Measurements from ENCODE around the gene SLC66A1.

Gene SLC66A1

DNA sequence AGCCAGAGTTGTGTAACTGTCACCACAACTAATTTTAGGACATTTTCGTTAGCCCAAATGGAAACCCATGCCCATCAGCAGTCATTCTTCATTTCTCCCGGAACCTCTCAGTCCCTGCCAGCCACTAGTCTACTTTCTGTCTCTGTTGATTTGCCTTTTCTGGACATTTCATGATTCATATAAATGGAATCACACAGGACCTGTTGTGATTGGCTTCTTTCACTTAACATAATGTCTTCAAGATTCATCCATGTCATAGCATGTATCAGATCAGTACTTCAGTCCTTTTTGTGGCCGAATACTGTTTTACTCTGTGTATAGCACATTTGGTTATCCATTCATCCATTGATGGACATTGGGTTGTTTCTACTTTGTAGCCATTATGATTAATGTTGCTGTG is 7.1 kb downstream of the SLC66A1 start:
- in situ Hi-C loops (cut with HindIII; ENCODE audit: low pct_ligation_motif_present, low pct_unique_long_range_greater_than_20kb, low sequenced_read_pairs), result no loop called here
- DNase-seq, result no peak

DNA sequence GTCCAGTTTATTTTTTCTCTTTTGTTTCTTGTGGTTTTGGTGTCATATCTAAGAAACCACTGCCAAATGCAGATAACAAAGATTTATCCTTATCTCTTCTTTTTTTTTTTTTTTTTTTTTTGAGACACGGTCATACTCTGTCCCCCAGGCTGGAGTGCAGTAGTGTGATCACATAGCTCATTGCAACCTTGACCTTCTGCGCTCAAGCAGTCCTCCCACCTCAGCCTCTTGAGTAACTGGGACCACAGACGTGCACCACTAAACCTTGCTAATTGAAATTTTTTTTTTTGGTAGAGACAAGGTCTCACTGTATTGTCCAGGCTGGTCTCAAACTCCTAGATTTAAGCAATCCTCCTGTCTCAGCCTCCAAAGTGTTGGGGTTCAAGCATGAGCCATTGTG is 8.9 kb downstream of the SLC66A1 start:
- in situ Hi-C loops (cut with HindIII; ENCODE audit: low pct_ligation_motif_present, low pct_unique_long_range_greater_than_20kb, low sequenced_read_pairs), result no loop called here
- DNase-seq, result no peak

DNA sequence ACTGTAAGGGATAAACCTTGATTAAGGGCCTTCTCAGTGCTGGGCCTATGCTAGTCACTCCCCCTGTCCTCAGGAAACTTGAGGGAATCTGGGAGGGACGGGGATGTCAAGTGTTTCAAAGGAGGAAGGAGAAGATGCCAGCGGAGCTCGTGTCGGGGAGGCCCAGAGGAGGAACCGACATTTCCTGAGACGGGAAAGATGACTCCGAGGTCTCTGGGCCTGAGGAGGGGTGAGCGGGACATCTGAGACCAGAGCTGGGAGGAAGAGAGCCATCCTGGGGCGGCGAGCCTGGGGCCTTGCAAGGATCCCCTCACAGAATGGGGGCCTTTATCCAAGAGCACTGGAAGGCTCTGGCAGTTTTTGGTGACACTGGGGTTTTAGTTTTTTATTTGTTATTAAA is 10.4 kb downstream of the SLC66A1 start:
- in situ Hi-C loops (cut with HindIII; ENCODE audit: low pct_ligation_motif_present, low pct_unique_long_range_greater_than_20kb, low sequenced_read_pairs), result no loop called here
- DNase-seq, result no peak

DNA sequence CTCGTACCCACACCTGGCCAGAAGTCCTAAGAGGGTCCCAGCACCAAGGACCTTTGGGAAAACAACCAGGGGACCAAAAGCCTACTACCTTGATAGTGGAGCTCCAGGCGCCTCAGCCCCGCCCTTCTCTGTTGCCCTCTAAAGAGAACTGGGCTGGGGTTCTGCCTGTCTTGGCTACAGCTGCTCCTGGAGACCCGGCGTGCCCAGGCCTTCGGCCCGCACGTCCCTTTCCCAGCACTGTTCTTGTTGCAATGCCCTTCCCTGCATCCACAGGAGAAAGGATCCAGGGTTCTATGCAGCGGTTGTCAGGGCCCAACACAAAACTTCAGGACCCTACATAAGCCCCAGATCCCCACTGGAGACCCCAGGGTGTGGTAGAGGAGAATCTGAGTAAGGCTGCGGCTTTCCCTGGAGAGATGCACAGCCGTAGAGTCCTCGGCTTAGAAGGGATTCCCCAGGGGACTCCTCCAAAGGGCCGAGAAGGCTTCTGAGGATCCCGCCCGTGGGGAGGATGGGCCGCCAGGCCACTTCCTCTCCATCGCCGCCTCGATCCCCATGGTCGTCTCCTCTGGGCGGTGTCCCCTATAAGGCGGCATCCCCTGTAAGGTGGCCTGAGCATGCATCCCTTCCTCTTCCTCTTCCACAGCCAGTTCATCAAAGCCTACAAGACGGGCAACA is 12.0 kb downstream of the SLC66A1 start:
- DNase-seq, result no peak
- in situ Hi-C loops (cut with HindIII; ENCODE audit: low pct_ligation_motif_present, low pct_unique_long_range_greater_than_20kb, low sequenced_read_pairs), result no loop called here

DNA sequence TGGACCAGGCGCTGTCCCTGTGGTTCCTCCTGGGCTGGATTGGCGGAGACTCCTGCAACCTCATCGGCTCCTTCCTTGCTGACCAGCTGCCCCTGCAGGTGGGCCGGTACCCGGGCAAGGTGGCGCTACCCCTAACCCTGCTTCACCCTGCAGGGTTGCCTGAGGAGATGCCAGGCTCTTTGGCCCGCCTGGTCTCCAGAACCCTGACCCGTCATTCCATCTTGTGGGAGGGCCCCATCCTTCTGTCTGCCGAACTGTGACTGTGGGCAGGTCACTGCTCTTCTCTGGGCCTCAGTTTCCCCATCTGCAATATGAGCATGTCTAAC is 12.5 kb downstream of the SLC66A1 start:
- DNase-seq, result no peak
- in situ Hi-C loops (cut with HindIII; ENCODE audit: low pct_ligation_motif_present, low pct_unique_long_range_greater_than_20kb, low sequenced_read_pairs), result no loop called here

DNA sequence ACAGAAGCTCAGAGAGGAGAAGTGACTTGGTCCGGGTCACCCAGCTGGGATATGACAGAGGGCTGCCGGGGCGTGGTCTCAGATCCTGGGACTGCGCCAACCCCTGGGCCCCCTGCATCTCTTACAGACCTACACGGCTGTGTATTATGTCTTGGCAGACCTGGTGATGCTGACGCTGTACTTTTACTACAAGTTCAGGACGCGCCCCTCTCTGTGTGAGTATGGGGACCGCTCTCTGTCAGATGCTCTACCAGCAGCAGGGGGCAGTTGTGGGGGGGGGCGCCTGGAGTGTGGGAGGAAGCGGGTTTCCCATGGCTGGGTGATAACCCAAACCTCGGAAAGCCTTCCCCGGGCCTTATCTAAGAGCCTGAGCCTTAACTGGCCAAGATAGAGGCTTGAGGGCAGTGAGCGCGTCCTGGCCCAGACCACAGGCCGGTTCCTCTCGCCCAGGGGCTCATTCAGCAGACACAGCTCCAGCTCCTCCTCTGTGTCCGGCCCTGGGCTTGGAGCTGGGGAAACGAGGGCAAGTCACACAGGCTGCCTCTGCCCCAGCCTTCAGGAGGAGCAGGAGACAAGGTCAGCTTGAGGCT is 13.3 kb downstream of the SLC66A1 start:
- DNase-seq, result no peak
- in situ Hi-C loops (cut with HindIII; ENCODE audit: low pct_ligation_motif_present, low pct_unique_long_range_greater_than_20kb, low sequenced_read_pairs), result no loop called here

DNA sequence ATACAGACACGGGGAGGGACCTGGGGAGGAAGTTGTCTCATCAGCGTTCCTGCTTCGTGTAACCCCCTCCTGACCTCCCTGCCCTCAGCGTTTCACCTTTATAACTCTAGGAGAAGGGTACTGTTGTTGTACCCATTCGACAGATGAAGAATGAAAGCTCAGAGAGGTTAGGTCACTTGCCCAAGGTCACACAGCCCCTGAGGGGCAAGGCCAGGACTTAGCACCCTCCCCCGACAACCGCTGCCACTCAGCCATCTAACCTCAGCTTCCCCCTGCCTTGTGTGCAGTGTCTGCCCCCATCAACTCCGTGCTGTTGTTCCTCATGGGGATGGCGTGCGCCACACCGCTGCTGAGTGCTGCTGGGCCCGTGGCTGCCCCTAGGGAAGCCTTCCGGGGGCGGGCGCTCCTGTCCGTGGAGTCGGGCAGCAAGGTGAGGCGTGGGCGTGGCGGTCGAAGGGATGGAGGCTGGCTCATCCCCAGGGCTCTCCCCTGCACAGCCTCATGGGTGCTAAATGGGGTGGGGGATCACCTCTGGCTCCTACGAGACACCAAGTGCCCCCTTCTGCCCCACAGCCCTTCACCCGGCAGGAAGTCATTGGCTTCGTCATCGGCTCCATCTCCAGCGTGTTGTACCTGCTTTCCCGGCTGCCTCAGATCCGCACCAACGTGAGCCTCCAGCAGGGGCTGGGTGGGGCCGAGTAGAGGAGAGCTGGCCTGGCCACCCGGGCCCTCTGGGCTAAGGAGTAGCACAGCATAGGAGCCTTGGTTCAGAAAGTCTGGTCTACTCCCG is 14.0 kb downstream of the SLC66A1 start:
- no peak for DNase-seq
- in situ Hi-C loops (cut with HindIII; ENCODE audit: low pct_ligation_motif_present, low pct_unique_long_range_greater_than_20kb, low sequenced_read_pairs), result no loop called here

DNA sequence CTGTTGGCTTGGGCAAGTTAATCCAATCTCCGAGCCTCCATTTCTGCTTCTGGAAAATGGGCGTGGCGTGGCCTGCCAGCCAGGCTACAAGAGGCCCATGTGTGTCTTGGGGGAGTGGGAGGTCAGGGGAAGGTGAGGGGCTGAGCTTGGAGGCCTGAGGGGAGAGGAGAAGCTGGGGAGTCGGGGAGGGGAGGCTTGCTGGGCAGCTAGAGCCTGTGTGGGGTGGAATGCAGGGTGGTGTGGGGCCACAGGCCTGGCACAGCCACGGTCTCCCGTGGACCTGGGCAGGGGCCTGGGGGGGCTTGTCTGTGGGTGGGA is 14.6 kb downstream of the SLC66A1 start:
- DNase-seq, result no peak
- in situ Hi-C loops (cut with HindIII; ENCODE audit: low pct_ligation_motif_present, low pct_unique_long_range_greater_than_20kb, low sequenced_read_pairs), result no loop called here

DNA sequence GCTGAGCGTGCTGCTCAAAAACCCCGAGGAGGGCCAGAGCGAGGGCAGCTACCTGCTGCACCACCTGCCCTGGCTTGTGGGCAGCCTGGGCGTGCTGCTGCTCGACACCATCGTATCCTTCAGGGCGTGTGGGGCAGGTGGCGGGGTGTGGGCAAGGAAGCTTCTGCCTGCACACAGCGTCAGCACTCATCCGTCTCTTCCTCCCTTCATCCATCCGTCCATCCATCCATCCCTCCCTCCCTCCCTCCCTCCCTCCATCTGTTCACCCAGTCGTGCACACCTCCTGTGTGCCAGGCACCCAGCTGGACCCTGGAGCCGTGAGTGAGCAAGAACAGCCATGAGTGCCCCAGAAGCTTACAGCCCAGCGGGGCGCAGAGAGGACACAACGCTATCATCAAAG is 15.2 kb downstream of the SLC66A1 start:
- in situ Hi-C loops (cut with HindIII; ENCODE audit: low pct_ligation_motif_present, low pct_unique_long_range_greater_than_20kb, low sequenced_read_pairs), result no loop called here
- no peak for DNase-seq

DNA sequence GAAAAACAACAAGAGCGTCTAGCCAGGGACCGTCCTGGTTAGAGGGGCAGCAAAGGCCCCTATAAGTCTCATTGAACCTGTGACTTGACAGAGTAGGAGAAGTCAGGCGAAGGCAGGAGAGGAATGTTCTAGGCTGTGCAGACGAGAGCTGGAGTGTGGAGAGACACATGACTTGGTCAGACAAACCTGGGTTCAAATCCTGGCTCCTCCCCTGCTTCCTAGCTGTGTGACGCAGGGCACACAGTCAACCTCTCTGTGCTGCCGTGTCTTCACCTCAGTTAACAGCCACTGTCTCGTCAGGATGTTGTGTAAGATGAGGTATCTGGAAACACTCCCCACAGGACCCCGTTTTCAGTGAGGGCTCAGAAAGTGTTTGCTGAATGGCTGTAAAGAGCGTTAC is 15.6 kb downstream of the SLC66A1 start:
- in situ Hi-C loops (cut with HindIII; ENCODE audit: low pct_ligation_motif_present, low pct_unique_long_range_greater_than_20kb, low sequenced_read_pairs), result no loop called here
- DNase-seq, result no peak

DNA sequence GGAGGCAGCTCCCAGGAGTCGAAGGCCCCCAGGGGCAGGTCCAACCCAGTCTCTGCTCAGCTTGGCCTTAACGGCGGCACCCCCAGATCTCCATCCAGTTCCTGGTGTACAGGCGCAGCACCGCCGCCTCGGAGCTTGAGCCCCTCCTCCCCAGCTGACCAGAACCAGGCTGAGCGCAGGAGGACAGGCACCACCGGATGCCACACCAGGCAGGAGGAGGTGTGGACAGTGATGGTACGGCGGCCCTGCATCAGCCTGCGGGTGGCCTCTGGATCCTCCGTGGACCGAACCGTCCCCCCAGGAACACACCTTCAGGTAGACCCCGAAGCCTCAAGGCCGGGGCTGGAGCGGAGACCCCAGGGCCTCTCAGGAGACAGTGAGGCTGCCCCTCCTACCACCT is 16.4 kb downstream of the SLC66A1 start:
- no peak for DNase-seq
- in situ Hi-C loops (cut with HindIII; ENCODE audit: low pct_ligation_motif_present, low pct_unique_long_range_greater_than_20kb, low sequenced_read_pairs), result no loop called here

DNA sequence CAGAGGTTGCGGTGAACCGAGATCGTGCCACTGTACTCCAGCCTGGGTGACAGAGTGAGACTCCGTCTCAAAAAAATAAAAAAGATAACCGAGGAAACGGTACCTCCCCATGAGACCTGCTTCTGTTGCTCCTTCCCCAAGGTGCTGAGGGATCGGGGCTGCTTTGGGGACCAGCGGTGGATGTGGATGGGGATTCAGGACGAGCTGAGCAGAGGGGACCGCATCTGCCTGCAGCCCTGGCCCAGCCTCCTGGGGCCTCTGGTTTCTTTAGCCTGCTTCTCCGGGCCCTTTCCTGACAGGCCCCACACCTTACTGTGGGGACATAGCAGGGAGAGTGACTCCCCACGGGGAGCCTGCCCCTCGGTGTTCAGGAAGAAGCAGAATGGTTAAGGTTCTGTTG is 17.1 kb downstream of the SLC66A1 start:
- in situ Hi-C loops (cut with HindIII; ENCODE audit: low pct_ligation_motif_present, low pct_unique_long_range_greater_than_20kb, low sequenced_read_pairs), result no loop called here
- DNase-seq, result no peak

DNA sequence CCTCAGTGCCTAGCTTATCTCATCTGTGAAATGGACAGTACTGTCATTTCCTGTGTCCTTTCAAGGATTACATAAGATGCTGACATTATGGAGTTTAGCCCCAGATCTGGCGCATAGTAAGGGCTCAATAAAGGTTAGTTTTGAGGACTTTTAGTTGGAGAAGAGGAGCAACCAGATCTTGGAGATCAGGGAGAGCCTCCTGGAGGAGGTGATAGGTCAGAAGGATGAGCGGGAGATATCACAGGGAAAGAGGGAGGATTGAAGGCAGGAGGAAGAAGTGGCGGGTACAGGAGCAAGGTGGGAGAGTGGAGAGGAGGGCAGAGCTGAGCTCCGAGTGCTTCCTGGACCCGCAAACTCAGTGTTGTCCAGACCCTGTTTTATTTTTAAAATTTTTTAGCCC is 17.5 kb downstream of the SLC66A1 start:
- DNase-seq, result no peak
- in situ Hi-C loops (cut with HindIII; ENCODE audit: low pct_ligation_motif_present, low pct_unique_long_range_greater_than_20kb, low sequenced_read_pairs), result no loop called here

DNA sequence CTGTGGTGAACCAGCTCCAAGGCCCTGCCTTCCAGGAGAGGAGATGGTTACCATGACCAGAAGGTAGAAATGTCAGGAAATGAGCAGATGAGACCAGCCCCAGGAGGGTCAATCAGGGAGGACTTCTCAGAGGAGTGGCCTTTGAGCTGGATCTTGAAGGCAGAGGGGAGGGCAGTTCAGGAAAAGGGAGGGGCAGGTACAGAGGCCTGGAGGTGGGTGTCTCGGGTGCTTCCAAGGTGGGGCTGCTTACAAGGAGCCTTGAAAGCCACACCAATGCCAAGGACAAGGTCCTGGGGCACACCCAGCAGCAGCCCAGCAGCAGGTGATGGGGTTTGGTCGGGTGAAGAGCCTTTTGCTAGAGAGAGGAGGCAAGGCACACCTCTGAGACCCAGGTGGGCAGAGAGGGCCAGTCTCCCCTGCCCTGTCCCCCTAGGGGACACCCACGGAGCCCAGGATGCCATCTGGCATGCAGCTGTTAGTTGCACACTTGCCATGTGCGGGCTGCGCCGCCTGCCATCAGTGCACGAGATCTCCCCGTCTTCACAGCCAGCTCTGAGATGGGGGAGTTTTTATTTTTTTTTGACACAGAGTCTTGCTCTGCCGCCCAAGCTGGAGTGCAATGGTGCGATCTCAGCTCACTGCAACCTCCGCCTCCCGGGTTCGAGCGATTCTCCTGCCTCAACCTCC is 18.5 kb downstream of the SLC66A1 start:
- no peak for DNase-seq
- in situ Hi-C loops (cut with HindIII; ENCODE audit: low pct_ligation_motif_present, low pct_unique_long_range_greater_than_20kb, low sequenced_read_pairs), result no loop called here

DNA sequence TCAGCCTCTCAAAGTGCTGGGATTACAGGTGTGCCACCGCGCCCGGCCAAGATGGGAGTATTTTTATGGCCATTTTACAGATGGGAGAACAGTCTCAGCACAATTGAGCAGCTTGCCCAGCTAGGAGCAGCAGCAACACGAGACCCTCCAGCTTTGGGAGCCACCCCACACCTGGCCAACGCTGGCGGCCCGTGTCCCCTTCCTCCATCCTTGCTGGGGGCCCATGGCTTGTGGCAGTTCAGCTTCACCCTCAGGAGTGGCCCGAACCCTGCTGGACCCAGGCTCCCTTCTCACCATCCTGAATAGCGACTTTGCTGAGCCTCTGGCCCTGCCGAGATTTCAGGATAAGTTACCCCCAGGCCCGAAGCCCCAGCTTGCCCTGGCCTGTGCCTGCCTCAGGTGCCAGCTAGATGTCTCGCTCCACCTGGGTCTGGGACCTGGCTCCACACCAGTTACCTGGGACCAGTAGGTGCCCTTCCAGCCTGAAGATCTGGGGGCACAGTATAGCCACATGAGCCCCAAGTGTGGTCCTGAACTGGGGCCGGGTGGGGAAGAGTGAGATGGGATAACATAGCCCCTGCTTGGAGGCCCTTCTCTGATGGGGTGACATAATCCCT is 19.2 kb downstream of the SLC66A1 start:
- in situ Hi-C loops (cut with HindIII; ENCODE audit: low pct_ligation_motif_present, low pct_unique_long_range_greater_than_20kb, low sequenced_read_pairs), result no loop called here
- DNase-seq, result no peak

DNA sequence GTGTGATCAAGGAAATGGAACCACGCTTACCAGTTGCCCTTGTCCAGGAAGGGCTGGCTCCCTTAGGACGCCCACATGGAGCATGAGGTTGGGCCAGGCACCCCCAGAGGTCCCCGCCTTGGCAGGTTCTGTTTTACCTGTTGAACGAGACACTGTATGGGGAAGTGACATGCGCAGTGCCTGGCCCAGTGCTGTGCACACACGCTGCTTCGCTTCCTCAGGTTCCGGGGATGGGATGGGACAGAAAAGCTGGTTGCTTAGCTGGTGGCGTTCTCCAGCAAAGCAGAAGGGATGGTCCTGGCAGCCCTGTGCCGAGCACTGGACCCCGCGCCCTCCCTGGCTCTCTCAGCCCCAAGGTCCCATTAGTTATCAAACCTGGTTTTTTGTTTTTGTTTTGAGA is 20.7 kb downstream of the SLC66A1 start:
- DNase-seq, result no peak
- in situ Hi-C loops (cut with HindIII; ENCODE audit: low pct_ligation_motif_present, low pct_unique_long_range_greater_than_20kb, low sequenced_read_pairs), result no loop called here

DNA sequence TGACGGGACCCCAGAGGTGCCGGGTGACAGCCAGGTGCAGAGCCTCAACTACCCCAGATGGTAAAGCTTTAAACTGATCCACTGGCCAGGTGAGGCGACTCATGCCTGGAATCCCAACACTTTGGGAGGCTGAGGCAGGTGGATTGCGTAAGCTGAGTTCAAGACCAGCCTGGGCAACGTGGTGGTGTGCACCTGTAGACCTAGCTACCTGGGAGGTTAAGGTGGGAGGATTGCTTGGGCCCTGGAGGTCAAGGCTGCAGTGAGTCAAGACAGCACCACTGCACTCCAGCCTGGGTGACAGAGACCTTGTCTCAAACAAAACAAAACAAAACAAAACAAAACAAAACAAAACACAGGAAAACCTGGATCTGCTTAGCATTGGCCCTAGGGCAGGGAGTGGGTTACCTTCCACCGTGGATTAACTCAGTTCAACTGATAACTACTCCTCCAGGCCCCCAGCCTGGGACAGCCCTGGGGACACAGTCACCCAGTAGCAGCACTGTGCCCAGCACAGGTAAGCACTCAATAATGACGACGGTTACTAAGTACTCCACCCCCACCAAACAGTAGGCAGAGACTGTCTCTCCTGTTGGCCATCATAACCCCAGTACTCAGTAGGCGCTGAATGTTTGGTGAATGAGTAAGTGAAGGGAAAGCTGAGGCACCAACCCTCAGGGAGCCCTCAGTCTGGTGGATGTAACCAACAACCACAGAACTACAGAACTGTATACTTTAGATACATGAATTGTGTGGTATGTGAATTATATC is 21.6 kb downstream of the SLC66A1 start:
- DNase-seq, result no peak
- in situ Hi-C loops (cut with HindIII; ENCODE audit: low pct_ligation_motif_present, low pct_unique_long_range_greater_than_20kb, low sequenced_read_pairs), result no loop called here

DNA sequence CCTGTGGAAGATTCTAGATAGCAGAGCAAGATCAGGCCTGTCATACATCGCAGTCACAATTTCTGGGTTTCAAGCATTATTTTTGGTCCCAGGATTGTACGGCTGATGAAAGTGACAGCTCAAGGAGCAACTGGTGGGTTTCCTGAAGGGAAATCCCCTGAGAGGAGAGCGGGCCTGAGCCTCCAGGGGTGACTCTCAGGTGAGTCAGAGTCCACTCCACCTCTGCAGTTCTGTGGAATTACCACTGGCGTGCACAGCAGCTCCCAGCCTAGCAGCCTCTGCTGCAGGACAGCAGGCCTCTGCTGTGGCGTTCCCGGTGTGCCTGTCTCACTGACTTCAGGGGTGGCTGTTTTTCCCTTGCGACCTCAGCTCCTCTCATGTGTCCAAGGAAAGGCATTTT is 24.4 kb downstream of the SLC66A1 start:
- in situ Hi-C loops (cut with HindIII; ENCODE audit: low pct_ligation_motif_present, low pct_unique_long_range_greater_than_20kb, low sequenced_read_pairs), result no loop called here

DNA sequence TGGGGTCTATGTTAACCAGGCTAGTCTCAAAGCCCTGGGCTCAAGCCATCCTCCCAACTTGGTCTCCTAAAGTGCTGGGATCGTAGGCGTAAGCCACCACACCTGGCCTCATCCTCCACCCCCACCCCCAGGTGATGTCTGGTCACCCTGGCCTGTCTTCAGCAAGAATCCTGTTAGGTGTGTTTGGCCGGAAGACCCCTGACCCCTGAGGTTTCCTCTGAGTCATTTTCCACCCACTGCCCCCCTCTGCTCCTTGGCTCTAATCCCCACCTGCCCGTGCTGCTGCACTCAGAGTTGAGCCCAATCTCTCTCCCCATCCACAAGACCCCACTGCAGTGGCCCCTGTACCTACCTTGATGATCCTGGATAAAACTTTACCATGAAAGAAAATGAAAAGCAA is 25.2 kb downstream of the SLC66A1 start:
- in situ Hi-C loops (cut with HindIII; ENCODE audit: low pct_ligation_motif_present, low pct_unique_long_range_greater_than_20kb, low sequenced_read_pairs), result no loop called here
- DNase-seq, result no peak

More for the DNA sequence above, 24.4 kb downstream of the SLC66A1 start:
- DNase-seq, result no peak

Measured in ACHN (cell line).